Retinal pigment epithelial cell (primary cell): Measurements from ENCODE around the gene CSK.

Experiments used
- DNase-seq: peaks from one replicate; pipeline ENCODE4 v3.0.0-alpha.2; 2010; ENCODE audit warnings: low read depth
- H3K4me3 ChIP-seq: 2 replicates; pipeline ENCODE4 v1.5.1; 2011; ENCODE audit warnings: mild to moderate bottlenecking, low read length, control low read depth, moderate library complexity
- TF ChIP-seq, protein P1 (sequence below): conservative IDR thresholded peaks from 2 replicates; pipeline ENCODE4 v1.5.1; 2011; ENCODE audit warnings: low read depth, low read length, control low read depth, inconsistent platforms

Gene CSK

DNA sequence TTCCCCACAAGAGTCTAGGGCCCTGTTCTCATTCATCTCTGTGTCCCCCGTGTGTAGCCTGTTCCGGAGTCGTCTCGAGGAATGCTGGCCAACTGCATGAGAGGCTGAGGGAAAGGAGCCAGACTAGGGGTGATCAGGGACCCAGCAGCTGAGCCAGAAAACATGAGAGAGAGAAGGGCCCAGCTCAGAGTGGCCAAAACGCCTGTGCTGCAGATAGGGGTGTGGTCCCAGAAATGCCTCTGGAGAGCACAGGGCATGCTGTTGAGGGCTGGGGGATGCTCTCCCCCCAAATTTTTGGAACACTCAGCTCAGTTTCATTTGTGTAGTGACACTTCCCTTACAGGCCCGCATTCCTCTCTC is 19.1 kb upstream of the CSK start:
- TF ChIP-seq, protein P1, sequence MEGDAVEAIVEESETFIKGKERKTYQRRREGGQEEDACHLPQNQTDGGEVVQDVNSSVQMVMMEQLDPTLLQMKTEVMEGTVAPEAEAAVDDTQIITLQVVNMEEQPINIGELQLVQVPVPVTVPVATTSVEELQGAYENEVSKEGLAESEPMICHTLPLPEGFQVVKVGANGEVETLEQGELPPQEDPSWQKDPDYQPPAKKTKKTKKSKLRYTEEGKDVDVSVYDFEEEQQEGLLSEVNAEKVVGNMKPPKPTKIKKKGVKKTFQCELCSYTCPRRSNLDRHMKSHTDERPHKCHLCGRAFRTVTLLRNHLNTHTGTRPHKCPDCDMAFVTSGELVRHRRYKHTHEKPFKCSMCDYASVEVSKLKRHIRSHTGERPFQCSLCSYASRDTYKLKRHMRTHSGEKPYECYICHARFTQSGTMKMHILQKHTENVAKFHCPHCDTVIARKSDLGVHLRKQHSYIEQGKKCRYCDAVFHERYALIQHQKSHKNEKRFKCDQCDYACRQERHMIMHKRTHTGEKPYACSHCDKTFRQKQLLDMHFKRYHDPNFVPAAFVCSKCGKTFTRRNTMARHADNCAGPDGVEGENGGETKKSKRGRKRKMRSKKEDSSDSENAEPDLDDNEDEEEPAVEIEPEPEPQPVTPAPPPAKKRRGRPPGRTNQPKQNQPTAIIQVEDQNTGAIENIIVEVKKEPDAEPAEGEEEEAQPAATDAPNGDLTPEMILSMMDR, result no peak
- no peak overlapping the region for H3K4me3 ChIP-seq
- DNase-seq, result no peak

DNA sequence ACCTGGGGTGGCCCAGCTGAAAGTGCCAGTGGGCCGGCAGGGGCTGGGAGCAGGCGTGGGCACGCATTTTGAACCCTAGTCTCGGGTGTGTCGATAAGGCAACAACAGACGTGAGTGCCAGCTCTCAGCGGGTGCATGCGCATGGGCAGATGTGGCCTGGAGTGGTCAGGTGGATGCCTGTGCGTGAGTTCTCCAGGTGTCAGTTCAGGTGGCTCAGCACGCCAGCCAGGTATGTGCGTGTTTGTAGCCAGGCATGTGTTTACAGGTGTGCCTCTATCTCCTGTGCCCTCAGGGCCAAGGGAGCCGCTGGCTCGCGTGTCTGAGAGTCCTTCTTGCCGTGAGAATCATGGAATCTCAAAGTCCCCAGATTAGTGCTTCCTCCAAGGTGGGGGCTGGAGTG is 18.5 kb upstream of the CSK start:
- TF ChIP-seq, protein P1, result no peak
- no peak overlapping the region for H3K4me3 ChIP-seq
- no peak for DNase-seq

DNA sequence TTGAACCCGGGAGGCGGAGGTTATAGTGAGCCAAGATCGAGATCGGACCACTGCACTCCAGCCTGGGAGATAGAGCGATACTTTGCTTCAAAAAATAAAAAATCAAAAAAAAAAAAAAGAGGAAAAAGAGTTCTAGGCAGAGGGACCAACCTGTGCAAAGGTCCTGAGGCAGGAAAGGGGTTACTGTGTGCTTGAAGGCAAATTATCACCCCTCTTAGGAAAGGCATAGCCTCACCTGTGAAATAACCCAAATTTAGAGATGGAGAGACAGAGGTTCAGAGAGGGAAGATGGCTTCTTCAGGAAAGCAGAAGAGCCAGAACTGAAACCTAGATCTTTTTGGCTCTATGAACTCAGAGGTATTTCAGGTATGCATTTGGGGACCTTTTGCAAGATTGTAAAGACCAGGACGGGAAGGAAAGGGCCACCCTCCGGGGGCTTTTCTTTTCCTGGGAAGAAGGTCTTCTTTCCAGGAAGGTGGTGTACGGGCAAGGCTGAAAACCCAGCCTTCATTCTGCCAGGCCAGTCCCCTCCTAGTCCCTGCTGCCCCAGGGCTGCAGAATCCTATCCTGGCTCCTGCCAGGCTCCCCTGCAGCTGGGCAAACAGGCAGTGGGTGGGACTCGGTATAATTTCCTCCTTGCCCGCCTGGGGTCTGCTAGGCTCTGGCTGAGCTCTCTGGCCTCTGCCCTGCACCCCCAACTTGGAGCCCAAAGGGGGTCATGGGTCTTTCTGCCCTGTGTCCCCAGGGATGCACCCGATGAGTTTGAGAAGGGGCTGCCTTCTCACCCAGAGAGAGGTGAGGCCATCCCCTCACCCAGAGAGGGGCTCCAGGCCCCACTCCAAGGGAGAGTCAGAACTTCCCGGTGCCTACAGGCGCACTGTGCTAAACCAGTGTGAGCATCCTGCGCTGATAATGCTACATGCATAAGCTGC is 14.4 kb upstream of the CSK start:
- DNase-seq, result no peak
- no peak overlapping the region for H3K4me3 ChIP-seq
- TF ChIP-seq, protein P1, result no peak

DNA sequence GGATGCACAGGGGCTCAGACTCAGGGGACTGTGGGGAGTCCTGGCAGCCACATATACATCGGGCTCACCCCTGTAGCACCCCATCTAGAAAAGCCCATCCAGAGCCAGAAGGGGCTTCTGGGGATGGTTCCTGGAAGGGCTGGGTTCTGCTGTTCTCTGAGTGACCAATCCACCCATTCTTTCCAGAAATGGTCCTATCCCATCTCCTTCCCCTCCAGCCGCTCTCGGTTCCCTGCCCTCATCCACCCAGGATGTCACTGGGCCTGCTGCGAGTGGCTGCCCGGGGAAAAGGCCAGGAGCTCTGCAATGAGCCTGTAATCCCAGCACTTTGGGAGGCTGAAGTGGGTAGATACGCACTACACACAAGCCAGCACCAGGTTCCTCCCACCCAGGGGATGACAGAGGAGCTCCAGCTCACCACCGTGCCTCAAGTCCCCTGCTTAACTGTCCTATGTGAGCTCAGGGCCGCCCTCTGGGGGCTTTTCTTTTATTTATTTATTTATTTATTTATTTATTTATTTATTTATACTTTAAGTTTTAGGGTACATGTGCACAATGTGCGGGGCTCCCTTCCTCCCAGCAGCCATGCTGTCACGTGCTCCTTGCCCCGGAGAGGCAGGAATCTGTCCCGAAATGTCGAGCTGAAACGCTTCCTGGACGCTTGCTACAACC is 13.6 kb upstream of the CSK start:
- TF ChIP-seq, protein P1, result no peak
- no peak for DNase-seq
- H3K4me3 ChIP-seq, result no peak overlapping the region

DNA sequence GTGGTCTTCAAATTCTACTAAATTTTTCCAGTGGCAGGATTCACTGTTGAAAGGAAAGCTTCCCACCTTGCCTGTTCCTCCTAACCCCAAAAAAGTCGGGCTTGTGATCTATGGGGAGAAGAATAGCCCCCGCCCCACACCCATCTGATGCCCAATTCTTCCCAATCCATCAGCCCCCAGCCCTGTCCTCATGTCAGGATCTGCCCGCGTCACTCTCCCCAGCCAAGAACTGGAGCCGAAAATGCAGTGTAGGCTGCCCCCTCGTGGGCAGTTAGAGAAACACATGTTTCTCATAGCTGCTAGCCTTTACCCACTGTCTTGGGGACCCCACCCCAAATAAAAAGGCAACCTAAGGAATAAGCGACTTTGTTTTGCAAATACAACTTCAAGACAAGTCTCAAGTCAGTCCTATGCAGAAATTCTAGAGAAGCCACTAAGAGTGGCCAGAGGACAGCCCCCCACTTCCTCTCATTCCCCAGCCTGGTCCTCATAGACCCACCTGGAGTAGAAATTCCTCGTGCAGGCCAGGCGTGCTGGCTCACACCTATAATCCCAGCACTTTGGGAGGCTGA is 13.0 kb upstream of the CSK start:
- H3K4me3 ChIP-seq, result no peak overlapping the region
- TF ChIP-seq, protein P1, result peak; percentile 72
- no peak for DNase-seq

DNA sequence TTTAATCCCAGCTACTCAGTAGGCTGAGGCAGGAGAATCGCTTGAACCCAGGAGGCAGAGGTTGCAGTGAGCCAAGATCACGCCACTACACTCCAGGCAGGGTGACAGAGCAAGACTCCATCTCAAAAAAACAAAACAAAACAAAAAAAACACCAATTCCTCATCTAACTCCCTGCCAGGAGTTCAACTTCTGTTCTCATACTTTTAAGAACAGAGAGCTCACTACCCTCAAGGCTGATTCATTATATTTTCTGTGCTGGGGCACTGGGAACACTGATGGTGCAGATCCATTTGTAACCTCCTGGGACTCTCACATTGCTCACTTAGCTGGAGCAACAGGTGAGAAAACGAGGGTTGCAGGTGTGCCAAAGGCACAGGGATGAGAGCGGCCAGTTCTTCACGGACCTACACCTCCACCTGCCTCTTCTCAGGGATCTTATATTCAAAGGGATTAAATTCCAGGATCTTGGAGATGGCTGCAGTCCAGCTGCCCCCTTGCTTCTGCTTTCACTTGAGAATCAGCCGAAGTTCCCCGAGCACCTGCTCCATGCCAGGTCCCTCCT is 12.3 kb upstream of the CSK start:
- no peak overlapping the region for H3K4me3 ChIP-seq
- TF ChIP-seq, protein P1, result no peak
- DNase-seq, result no peak
